GM10248 (cell line): ENCODE results near the gene RAB3B.

Experiments used
- CTCF ChIA-PET: fragments of 300-600 bp; sonication (Branson Sonifier 250); formaldehyde crosslinking; extraction: SDS; loops from one replicate; lab custom pipeline; 2021; ENCODE audit warnings: antibody characterized with exemption; lab: Yijun Ruan, JAX
- POLR2A ChIA-PET: fragments of 350-650 bp; sonication (Branson Sonifier 250); formaldehyde crosslinking; extraction: SDS; loops from one replicate; lab custom pipeline; 2020; ENCODE audit warnings: antibody characterized with exemption; lab: Yijun Ruan, JAX
- DNase-seq: peaks from one replicate; pipeline ENCODE4 v3.0.0; 2012; ENCODE audit errors: extremely low spot score
- CTCF ChIP-seq: IDR thresholded peaks from 2 replicates; pipeline ENCODE4 v1.5.1; 2012; ENCODE audit warnings: mild to moderate bottlenecking, low read depth; ENCODE audit errors: extremely low read depth, missing control alignments, control extremely low read depth

Gene RAB3B

GRCh38 chr1:51952638-51953037 is 37.9 kb downstream of the RAB3B start:
- POLR2A ChIA-PET: no interaction called here
- TF ChIP-seq CTCF: no peak
- DNase-seq: peak; percentile 36
- CTCF ChIA-PET: interaction anchor here (1.3 to 1.7 kb wide), 3 partner anchors 10 to 56 kb away, joined by 3 to 6 read pairs (median 3); no protein-coding TSS in a partner anchor

- POLR2A ChIA-PET: no interaction called here
- DNase-seq: no peak
- no peak for TF ChIP-seq CTCF
- CTCF ChIA-PET: interaction anchor here (1.0 to 2.2 kb wide), 6 partner anchors 9 to 53 kb away, joined by 3 to 6 read pairs (median 3); no protein-coding TSS in a partner anchor
These were observed 39.8 kb downstream of the RAB3B start for GRCh38 chr1:51950701-51951100.

GRCh38 chr1:51949014-51949702 is 41.3 kb downstream of the RAB3B start:
- ChIA-PET POLR2A (no interaction called here), CTCF (interaction anchor here (1.0 to 2.7 kb wide), 3 partner anchors 11 to 23 kb away, joined by 3 to 9 read pairs (median 5); no protein-coding TSS in a partner anchor)
- DNase-seq: no peak
- no peak for TF ChIP-seq CTCF

GRCh38 chr1:51948491-51948915 is 42.0 kb downstream of the RAB3B start:
- POLR2A ChIA-PET: no interaction called here
- DNase-seq: no peak
- TF ChIP-seq CTCF: no peak
- CTCF ChIA-PET: interaction anchor here (1.0 to 2.7 kb wide), 2 partner anchors 12 to 16 kb away, joined by 5 to 9 read pairs; no protein-coding TSS in a partner anchor

GRCh38 chr1:51946300-51946699 is 44.2 kb downstream of the RAB3B start:
- CTCF ChIA-PET: interaction anchor here (1.0 to 1.3 kb wide), 3 partner anchors 13 to 23 kb away, joined by 3 read pairs; no protein-coding TSS in a partner anchor
- DNase-seq: no peak
- no peak for TF ChIP-seq CTCF
- POLR2A ChIA-PET: no interaction called here

GRCh38 chr1:51945591-51945990 is 44.9 kb downstream of the RAB3B start:
- DNase-seq: no peak
- ChIA-PET POLR2A (no interaction called here), CTCF (interaction anchor here (1.0 to 1.3 kb wide), 3 partner anchors 13 to 23 kb away, joined by 3 read pairs; no protein-coding TSS in a partner anchor)
- TF ChIP-seq CTCF: no peak
